ENCODE data around the gene KAT8. TPM values are rescaled to one million over a fixed set of nuclear protein-coding genes. Genes with fewer than 3 reads are reported as not detected.
"Not testable (repeated sequence)": the region's sequence is repeated elsewhere in the genome, so short reads cannot be mapped to it uniquely, and the experiment has no call there.

KAT8 gene
- polyA plus RNA-seq, 1 experiment, result 23.0 TPM

DNA sequence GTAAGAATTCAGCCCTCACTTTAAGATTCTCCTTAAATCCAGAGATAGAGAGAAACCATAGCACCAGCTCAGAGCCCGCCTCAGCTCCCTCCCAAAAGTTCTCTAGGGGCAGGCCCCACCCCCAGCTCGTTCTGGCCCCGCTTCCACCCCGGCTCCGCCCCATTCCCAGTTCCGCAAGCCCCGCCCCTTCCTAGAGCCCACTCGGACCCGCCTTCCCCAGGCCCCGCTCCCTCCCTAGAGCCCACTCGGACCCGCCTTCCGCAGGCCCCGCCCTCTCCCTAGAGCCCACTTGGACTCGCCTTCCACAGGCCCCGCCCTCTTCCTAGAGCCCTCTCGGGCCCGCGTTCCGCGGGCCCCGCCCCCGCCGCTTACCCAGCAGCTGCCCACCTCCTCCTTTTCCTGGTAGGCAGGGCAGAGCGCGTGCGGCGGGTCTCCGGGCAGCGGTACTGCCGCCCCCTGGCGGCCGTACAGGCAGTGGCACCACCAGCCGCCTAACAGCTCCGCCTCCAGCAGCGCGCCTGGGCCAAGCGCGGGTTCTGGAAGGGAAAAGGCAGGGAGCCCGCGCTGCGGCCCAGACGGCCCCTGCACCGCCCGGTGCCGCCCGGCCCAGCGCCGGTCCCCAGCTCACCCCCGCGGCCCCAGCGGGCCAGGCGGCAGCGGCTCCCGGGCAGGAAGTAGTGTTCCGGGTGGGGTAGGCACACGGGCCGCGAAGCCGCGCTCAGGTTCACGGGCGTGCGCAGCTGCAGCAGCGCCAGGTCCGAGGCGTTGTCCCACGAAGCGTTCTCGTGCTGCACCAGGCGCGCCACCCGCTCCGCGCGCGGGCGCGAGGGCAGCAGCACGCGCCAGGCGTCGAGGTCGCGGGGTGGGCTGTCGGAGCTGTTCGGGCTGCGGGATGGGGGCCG is 24.9 kb downstream of the KAT8 start:
- DNase-seq (ENCODE audit: low read depth, low spot score), result peak; percentile 96
- H3K27me3 ChIP-seq (ENCODE audit: control insufficient read depth, insufficient read depth, low read length), result peaks cover 5% of the 10 kb centered on the region
- CTCF ChIA-PET, result interaction anchor here (0.5 to 2.8 kb wide), 61 partner anchors 9 to 1074 kb away, joined by 3 to 32 read pairs (median 5); partner anchors contain the start of genes BCKDK, COX6A2, FUS and HSD3B7
- H3K4me3 ChIP-seq (ENCODE audit: low read depth, low read length), result peak overlapping the region; percentile 51
- TF ChIP-seq, protein P1, sequence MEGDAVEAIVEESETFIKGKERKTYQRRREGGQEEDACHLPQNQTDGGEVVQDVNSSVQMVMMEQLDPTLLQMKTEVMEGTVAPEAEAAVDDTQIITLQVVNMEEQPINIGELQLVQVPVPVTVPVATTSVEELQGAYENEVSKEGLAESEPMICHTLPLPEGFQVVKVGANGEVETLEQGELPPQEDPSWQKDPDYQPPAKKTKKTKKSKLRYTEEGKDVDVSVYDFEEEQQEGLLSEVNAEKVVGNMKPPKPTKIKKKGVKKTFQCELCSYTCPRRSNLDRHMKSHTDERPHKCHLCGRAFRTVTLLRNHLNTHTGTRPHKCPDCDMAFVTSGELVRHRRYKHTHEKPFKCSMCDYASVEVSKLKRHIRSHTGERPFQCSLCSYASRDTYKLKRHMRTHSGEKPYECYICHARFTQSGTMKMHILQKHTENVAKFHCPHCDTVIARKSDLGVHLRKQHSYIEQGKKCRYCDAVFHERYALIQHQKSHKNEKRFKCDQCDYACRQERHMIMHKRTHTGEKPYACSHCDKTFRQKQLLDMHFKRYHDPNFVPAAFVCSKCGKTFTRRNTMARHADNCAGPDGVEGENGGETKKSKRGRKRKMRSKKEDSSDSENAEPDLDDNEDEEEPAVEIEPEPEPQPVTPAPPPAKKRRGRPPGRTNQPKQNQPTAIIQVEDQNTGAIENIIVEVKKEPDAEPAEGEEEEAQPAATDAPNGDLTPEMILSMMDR (IDR thresholded peaks at IDR 0.05; ENCODE audit: low read depth, low read length), result peak; percentile 87
- peak overlapping the region; percentile 84 for H3K27ac ChIP-seq (ENCODE audit: low read depth, low read length)
- POLR2A ChIA-PET, result interaction anchor here (0.6 to 2.3 kb wide), 17 partner anchors 10 to 366 kb away, joined by 3 to 75 read pairs (median 4); partner anchors contain the start of genes FUS, KAT8, PYCARD and RUSF1
- no peaks in the 10 kb centered on the region; the same call in 1 of the 2 replicates for H3K9me3 ChIP-seq (ENCODE audit: control insufficient read depth, insufficient read depth, low read length)

DNA sequence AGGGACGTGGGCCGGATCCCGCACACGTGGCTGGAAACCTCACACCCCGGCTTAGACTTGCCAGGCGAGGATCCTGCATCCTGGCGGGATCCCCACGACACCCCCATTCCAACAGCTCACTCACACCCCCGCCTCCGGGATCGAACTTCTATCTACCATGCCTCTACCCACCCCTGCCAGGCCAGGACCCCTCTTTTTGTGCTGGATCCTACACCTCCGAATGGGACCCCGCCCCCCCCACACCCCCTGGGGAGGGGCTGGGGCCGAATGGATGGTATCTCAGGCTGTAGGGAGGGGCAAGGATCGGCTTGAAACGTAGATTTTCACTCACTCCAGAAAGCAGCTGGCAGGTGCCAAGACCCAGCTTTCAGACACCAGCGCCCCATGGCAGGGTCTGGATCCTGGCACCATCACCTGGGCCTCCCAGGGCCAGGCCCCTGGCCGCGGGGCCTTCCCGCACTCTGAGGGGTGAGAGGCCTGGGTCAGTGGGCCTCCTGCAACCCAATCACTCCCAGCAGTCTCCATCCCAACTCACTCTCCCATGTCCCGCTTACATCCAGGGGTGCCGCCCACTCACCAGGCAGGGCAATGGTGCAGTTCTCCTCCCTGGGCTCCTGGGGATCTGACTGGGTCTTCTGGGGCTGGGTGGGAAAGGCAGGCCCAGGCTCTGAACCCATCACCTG is 25.7 kb downstream of the KAT8 start:
- ChIA-PET POLR2A (interaction anchor here (0.8 to 2.3 kb wide), 11 partner anchors 21 to 316 kb away, joined by 3 to 75 read pairs (median 5); partner anchors contain the start of genes FUS, KAT8, PYCARD and SETD1A), CTCF (interaction anchor here (0.8 to 2.8 kb wide), 33 partner anchors 9 to 329 kb away, joined by 3 to 32 read pairs (median 9); partner anchors contain the start of genes BCKDK, COX6A2, FUS and HSD3B7)
- Histone ChIP-seq H3K9me3 (ENCODE audit: control insufficient read depth, insufficient read depth, low read length) (no peaks in the 10 kb centered on the region; the same call in 1 of the 2 replicates), H3K27ac (ENCODE audit: low read depth, low read length) (no peak overlapping the region), H3K4me3 (ENCODE audit: low read depth, low read length) (no peak overlapping the region; the same call in 1 of the 2 replicates), H3K27me3 (ENCODE audit: control insufficient read depth, insufficient read depth, low read length) (peaks cover 12% of the 10 kb centered on the region)
- TF ChIP-seq, protein P1 (IDR thresholded peaks at IDR 0.05; ENCODE audit: low read depth, low read length), result no peak
- no peak for DNase-seq (ENCODE audit: low read depth, low spot score)

DNA sequence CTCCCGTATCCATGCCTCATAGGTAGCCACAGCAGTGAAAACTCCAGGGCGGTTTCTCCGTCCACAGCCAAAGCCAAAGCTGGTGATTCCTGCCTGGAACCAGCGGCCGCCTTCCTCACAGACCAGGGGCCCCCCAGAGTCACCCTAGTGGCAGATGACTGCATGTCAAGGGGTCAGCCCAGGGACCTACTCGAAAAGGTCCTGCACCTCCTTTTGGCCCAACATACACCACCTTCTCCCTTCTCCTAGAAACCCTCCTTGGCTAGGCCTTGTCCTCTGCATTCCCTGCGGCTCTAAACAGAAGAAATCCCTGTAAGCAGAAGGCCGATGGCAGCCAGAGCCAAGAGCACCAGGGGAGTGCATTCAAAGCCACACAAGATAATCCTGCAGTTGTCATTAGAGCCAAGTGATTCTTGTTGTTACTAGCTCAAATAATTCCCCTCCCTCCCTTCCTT is 26.3 kb downstream of the KAT8 start:
- Histone ChIP-seq H3K27me3 (ENCODE audit: control insufficient read depth, insufficient read depth, low read length) (peaks cover 18% of the 10 kb centered on the region), H3K4me3 (ENCODE audit: low read depth, low read length) (no peak overlapping the region), H3K27ac (ENCODE audit: low read depth, low read length) (no peak overlapping the region), H3K9me3 (ENCODE audit: control insufficient read depth, insufficient read depth, low read length) (no peaks in the 10 kb centered on the region; the same call in 1 of the 2 replicates)
- DNase-seq (ENCODE audit: low read depth, low spot score), result no peak
- CTCF ChIA-PET, result interaction anchor here (2.2 to 2.8 kb wide), 3 partner anchors 14 to 190 kb away, joined by 10 to 32 read pairs (median 17); partner anchors contain the start of gene HSD3B7
- TF ChIP-seq, protein P1 (IDR thresholded peaks at IDR 0.05; ENCODE audit: low read depth, low read length), result no peak
- POLR2A ChIA-PET, result no interaction called here

DNA sequence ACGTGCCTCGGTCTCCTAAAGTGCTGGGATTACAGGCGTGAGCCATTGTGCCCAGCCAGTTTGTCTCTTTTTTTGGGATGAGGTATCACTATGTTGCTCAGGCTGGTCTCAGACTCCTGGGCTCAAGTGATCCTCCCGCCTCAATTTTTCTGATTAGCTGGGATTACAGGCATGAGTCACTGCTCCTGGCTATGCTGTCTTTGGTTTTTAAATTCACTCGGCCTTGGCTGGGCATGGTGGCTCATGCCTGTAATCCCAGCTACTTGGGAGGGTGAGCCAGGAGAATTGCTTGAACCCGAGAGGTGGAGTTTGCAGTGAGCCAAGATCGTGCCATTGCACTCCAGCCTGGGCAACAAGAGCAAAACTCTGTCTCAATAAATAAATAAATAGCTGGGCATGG is 27.0 kb downstream of the KAT8 start:
- DNase-seq (ENCODE audit: low read depth, low spot score); H3K4me3 ChIP-seq (ENCODE audit: low read depth, low read length); H3K27ac ChIP-seq (ENCODE audit: low read depth, low read length); CTCF ChIA-PET; H3K9me3 ChIP-seq (ENCODE audit: control insufficient read depth, insufficient read depth, low read length): not testable (repeated sequence)
- POLR2A ChIA-PET, result interaction anchor here (2.5 kb wide), 1 partner anchor 35 kb away, joined by 8 read pairs; the partner anchor contains the start of gene FUS
- H3K27me3 ChIP-seq (ENCODE audit: control insufficient read depth, insufficient read depth, low read length), result peaks cover 22% of the 10 kb centered on the region

DNA sequence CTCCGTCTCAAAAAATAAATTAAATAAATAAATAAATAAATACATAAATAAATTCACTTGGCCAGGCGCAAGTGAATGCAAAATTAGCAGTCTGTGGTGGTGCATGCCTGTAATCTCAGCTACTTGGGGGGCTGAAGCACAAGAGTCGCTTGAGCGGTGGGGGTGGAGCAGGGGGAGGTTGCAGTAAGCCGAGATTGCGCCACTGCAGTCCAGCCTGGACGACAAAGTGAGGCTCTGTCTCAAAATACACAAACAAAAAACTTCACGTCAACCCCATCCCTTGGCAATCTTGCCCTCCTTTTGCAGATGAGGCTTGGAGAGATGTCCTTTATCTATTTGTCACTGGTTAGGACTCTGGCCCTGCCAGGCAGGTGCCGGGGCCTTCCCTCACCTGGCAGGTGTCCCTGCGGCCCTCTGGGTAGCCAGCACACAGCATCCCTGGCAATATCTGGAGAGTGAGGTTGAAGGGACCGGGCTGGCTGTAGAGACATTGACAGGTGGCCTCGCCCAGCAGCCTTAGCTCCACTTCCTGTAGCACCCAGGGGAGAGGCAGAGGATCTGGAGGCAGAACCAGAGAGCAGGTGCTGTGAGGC is 28.0 kb downstream of the KAT8 start:
- no peak for DNase-seq (ENCODE audit: low read depth, low spot score)
- Histone ChIP-seq H3K27me3 (ENCODE audit: control insufficient read depth, insufficient read depth, low read length) (peaks cover 24% of the 10 kb centered on the region), H3K27ac (ENCODE audit: low read depth, low read length) (no peak overlapping the region), H3K4me3 (ENCODE audit: low read depth, low read length) (no peak overlapping the region), H3K9me3 (ENCODE audit: control insufficient read depth, insufficient read depth, low read length) (no peaks in the 10 kb centered on the region; the same call in 1 of the 2 replicates)
- TF ChIP-seq, protein P1 (IDR thresholded peaks at IDR 0.05; ENCODE audit: low read depth, low read length), result no peak
- ChIA-PET POLR2A (interaction anchor here (2.5 kb wide), 1 partner anchor 34 kb away, joined by 8 read pairs; the partner anchor contains the start of gene FUS), CTCF (interaction anchor here (0.6 kb wide), 1 partner anchor 333 kb away, joined by 6 read pairs; no protein-coding TSS in a partner anchor)
